K562 (cell line): ENCODE results near the gene ZDHHC8. TPM values are rescaled to one million over a fixed set of nuclear protein-coding genes. Genes with fewer than 3 reads are reported as not detected.

Experiments used
- ATAC-seq: fragments of 200-7000 bp; cut with Tn5 transposase; 3 replicates; pipeline ENCODE4 v1.9.1; 2020; ENCODE audit warnings: moderate library complexity
- BruUV-seq: library from RNA; stranded (reverse); fragments of 400-500 nt; replicated peaks from 2 replicates; lab custom pipeline; 2021; lab: Mats Ljungman, UMichigan
- CTCF ChIA-PET: fragments of 300-600 bp; formaldehyde crosslinking; extraction: SDS; loops from one replicate; lab custom pipeline; 2021; ENCODE audit warnings: low intra/inter-chr PET ratio; lab: Yijun Ruan, JAX
- POLR2A ChIA-PET: fragments of 300-600, 350-650 bp; sonication (Branson Sonifier 250); formaldehyde crosslinking; extraction: SDS; loops from one replicate; lab custom pipeline; 2021; ENCODE audit warnings: antibody characterized with exemption, inconsistent platforms; lab: Yijun Ruan, JAX
- DNase-seq, 4 experiments: peaks; one replicate each; pipeline versions ENCODE4 v3.0.0 to v3.0.0-alpha.2; 2011 to 2018; ENCODE audit warnings: low spot score in 3 of 4, mixed read lengths in 3 of 4; ENCODE audit errors: extremely low read depth in 1 of 4
- FAIRE-seq: peaks from 2 replicates; lab custom pipeline; 2011; peaks lifted over from hg19 to GRCh38; lab: Jason Lieb, UNC
- H2AFZ ChIP-seq: 2 replicates; pipeline ENCODE4 v1.6.0; 2011; ENCODE audit warnings: low read depth, low read length, control low read depth, inconsistent platforms
- H3K27ac ChIP-seq: fragments of 200-600 bp; 3 replicates; pipeline ENCODE4 v1.8.0; 2011; ENCODE audit warnings: low read depth, mild to moderate bottlenecking, control low read depth, inconsistent platforms, low read length, moderate library complexity, mixed read lengths; ENCODE audit errors: extremely low read depth
- H3K27me3 ChIP-seq, 2 experiments: fragments of 300-600 bp in 1 of 2; 2 replicates in 1 of 2; 3 replicates in 1 of 2; pipeline versions ENCODE4 v1.6.0 to v1.8.0; 2011; ENCODE audit warnings: inconsistent platforms in 2 of 2, low read length in 2 of 2, mild to moderate bottlenecking in 1 of 2, mixed read lengths in 1 of 2, moderate library complexity in 1 of 2; ENCODE audit not compliant: control insufficient read depth in 2 of 2, insufficient read depth in 2 of 2
- H3K36me3 ChIP-seq: fragments of 300-600 bp; 3 replicates; pipeline ENCODE4 v1.8.0; 2011; ENCODE audit warnings: mild to moderate bottlenecking, low read length, inconsistent platforms; ENCODE audit not compliant: control insufficient read depth, insufficient read depth
- H3K4me1 ChIP-seq, 2 experiments: fragments of 200-600 bp in 1 of 2; replicated peaks in 1 of 2; 2 replicates in 1 of 2; 3 replicates in 1 of 2; pipeline versions ENCODE4 v1.5.1 to v1.8.0; 2011; ENCODE audit warnings: inconsistent platforms in 2 of 2, low read length in 2 of 2, mild to moderate bottlenecking in 1 of 2, mixed read lengths in 1 of 2, moderate library complexity in 1 of 2; ENCODE audit not compliant: control insufficient read depth in 2 of 2, insufficient read depth in 2 of 2
- H3K4me2 ChIP-seq: 2 replicates; pipeline ENCODE4 v1.6.1; 2011; ENCODE audit warnings: low read length, control low read depth, inconsistent platforms, mixed read lengths; ENCODE audit not compliant: insufficient read depth
- H3K4me3 ChIP-seq: fragments of 200-600 bp; sonication (generic), shearing (Covaris generic); 2 replicates; pipeline ENCODE4 v1.5.1; 2016; ENCODE audit warnings: control low read depth, inconsistent platforms
- H3K79me2 ChIP-seq: fragments of 200-600 bp; 3 replicates; pipeline ENCODE4 v1.8.0; 2011; ENCODE audit warnings: low read length, inconsistent platforms; ENCODE audit not compliant: control insufficient read depth, insufficient read depth
- H3K9ac ChIP-seq, 2 experiments: 2 replicates each; pipeline versions ENCODE4 v1.6.0 to v1.6.1; 2011; ENCODE audit warnings: low read depth in 2 of 2, low read length in 2 of 2, control low read depth in 1 of 2, inconsistent platforms in 1 of 2, mild to moderate bottlenecking in 1 of 2, mixed read lengths in 1 of 2; ENCODE audit not compliant: insufficient read depth in 1 of 2
- H3K9me1 ChIP-seq: one replicate; pipeline ENCODE4 v1.6.0; 2011; ENCODE audit warnings: inconsistent platforms, mild to moderate bottlenecking, low read length, moderate library complexity; ENCODE audit not compliant: control insufficient read depth, insufficient read depth
- H3K9me3 ChIP-seq: replicated peaks from 2 replicates; pipeline ENCODE4 v1.5.1; 2011; ENCODE audit warnings: low read depth, low read length, inconsistent platforms; ENCODE audit not compliant: control insufficient read depth, insufficient read depth
- H4K20me1 ChIP-seq: replicated peaks from 2 replicates; pipeline ENCODE4 v1.6.1; 2011; ENCODE audit warnings: low read length, inconsistent platforms, mixed read lengths; ENCODE audit not compliant: control insufficient read depth, insufficient read depth
- CBX8 ChIP-seq: fragments of 200-600 bp; sonication (generic); IDR thresholded peaks from 2 replicates; pipeline ENCODE4 v1.6.1; 2012; ENCODE audit warnings: borderline replicate concordance, mixed run types, low read depth, mild to moderate bottlenecking, moderate library complexity, mixed read lengths, low read length, control low read depth, inconsistent platforms; ENCODE audit not compliant: poor library complexity, severe bottlenecking; ENCODE audit errors: extremely low read depth
- E2F3 ChIP-seq: fragments of 250-450 bp; sonication (Bioruptor Pico); IDR thresholded peaks from 2 replicates; pipeline ENCODE4 v1.4.0; 2020; ENCODE audit warnings: mild to moderate bottlenecking
- FUS ChIP-seq: fragments of 200-400 bp; formaldehyde crosslinking; optimal IDR thresholded peaks from 2 replicates; pipeline ENCODE3; 2017; ENCODE audit warnings: low read depth, low read length
- HOXB6 ChIP-seq: fragments of 250-450 bp; sonication (Bioruptor Pico); IDR thresholded peaks from 2 replicates; pipeline ENCODE4 v1.5.1; 2022; ENCODE audit warnings: mild to moderate bottlenecking, borderline replicate concordance
- MED1 ChIP-seq: sonication (generic); formaldehyde crosslinking; IDR thresholded peaks from 2 replicates; pipeline ENCODE4 v1.8.1; 2023; ENCODE audit warnings: missing genetic modification reagents, borderline replicate concordance
- NR2C2 ChIP-seq, 2 experiments: fragments of 200-800 bp in 1 of 2; sonication (Bioruptor generic) in 1 of 2; sonication (generic) in 1 of 2; formaldehyde crosslinking in 1 of 2; IDR thresholded peaks; 2 replicates each; pipeline versions ENCODE4 v1.6.1 to v1.8.0; 2016 to 2022; ENCODE audit warnings: mild to moderate bottlenecking in 1 of 2, missing compliant biosample characterization in 1 of 2, missing genetic modification characterization in 1 of 2, missing genetic modification reagents in 1 of 2
- POLR2B ChIP-seq: fragments of 450-650 bp; IDR thresholded peaks from 2 replicates; pipeline ENCODE4 v1.6.1; 2018; ENCODE audit warnings: low read depth; ENCODE audit not compliant: partially characterized antibody
- RUNX1 ChIP-seq: sonication (generic); IDR thresholded peaks from 2 replicates; pipeline ENCODE4 v1.6.1; 2016; ENCODE audit warnings: antibody characterized with exemption, low read depth
- SMARCE1 ChIP-seq: fragments of 450-650 bp; IDR thresholded peaks from 2 replicates; pipeline ENCODE4 v1.7.1; 2016; ENCODE audit warnings: mild to moderate bottlenecking
- STAT5B ChIP-seq: fragments of 250-450 bp; sonication (Bioruptor Pico); IDR thresholded peaks from 2 replicates; pipeline ENCODE4 v1.8.0; 2021; ENCODE audit warnings: mild to moderate bottlenecking, inconsistent platforms
- TAF7 ChIP-seq: fragments of 450-650 bp; IDR thresholded peaks from 2 replicates; pipeline ENCODE4 v1.6.1; 2016; ENCODE audit warnings: missing genetic modification characterization, missing compliant biosample characterization
- TSC22D4 ChIP-seq: fragments of 450-650 bp; IDR thresholded peaks from 2 replicates; pipeline ENCODE4 v1.6.1; 2016; ENCODE audit warnings: missing genetic modification characterization, missing biosample characterization, control low read depth
- ZC3H4 ChIP-seq: sonication (generic); formaldehyde crosslinking; IDR thresholded peaks from 2 replicates; pipeline ENCODE4 v1.9.0; 2021; ENCODE audit warnings: missing genetic modification reagents, borderline replicate concordance
- ZNF785 ChIP-seq: fragments of 250-450 bp; sonication (Bioruptor Pico); IDR thresholded peaks from 2 replicates; pipeline ENCODE4 v1.4.0; 2020; ENCODE audit warnings: mild to moderate bottlenecking
- WGBS: fragments of 100-300 bp; shearing (Covaris generic); methylation state at CpG from one replicate; pipeline ENCODE4 v1.1.6; 2016; ENCODE audit warnings: low coverage, mixed read lengths; ENCODE audit not compliant: insufficient coverage; ENCODE audit errors: missing lambda C conversion rate; 5-methylcytosine and 5-hydroxymethylcytosine counted together
- in situ Hi-C: fragments of 300-500 bp; cut with MboI; formaldehyde crosslinking; loops from 4 replicates; pipeline ENCODE4 v1.15.0; 2018; ENCODE audit warnings: inconsistent platforms, mixed read lengths
- intact Hi-C: fragments of 100-400 bp; cut with micrococcal nuclease; formaldehyde crosslinking; loops from 2 replicates; pipeline ENCODE4 v1.14.2; 2022
- polyA plus RNA-seq, 8 experiments: library from polyadenylated mRNA; depleted of rRNA in 4 of 8; stranded (reverse) in 5 of 8; unstranded in 3 of 8; fragments of >200 nt; fragmentation: Nextera tagmentation in 2 of 8; fragmentation: Illumina TruSeq in 1 of 8; extraction: Ambion mirVana in 2 of 8; extraction: Trizol in 1 of 8; gene quantifications; 2 replicates each; pipeline versions ENCODE4 v1.2.1 to v1.2.3, GENCODE V29; 2011 to 2014; ENCODE audit warnings: inconsistent platforms in 1 of 8, missing spikeins in 1 of 8
- total RNA-seq, 7 experiments: library from RNA; depleted of rRNA in 6 of 7; stranded (reverse); fragments of >200 nt in 6 of 7; fragmentation: Illumina TruSeq in 2 of 7; extraction: Trizol in 2 of 7; gene quantifications; 2 replicates each; pipeline versions ENCODE4 v1.2.1 to v1.2.3, GENCODE V29; 2011 to 2021; ENCODE audit warnings: low replicate concordance in 1 of 7
- TF ChIP-seq, protein P1 (sequence below): fragments of 450-650 bp; formaldehyde crosslinking; IDR thresholded peaks from 2 replicates; pipeline ENCODE4 v1.4.0; 2020; ENCODE audit warnings: mild to moderate bottlenecking
- TF ChIP-seq, protein P2 (sequence below), 2 experiments: IDR thresholded peaks; 2 replicates each; pipeline ENCODE4 v1.6.1; 2011; ENCODE audit warnings: borderline replicate concordance in 1 of 2, control low read depth in 1 of 2, low read depth in 1 of 2, low read length in 1 of 2, mild to moderate bottlenecking in 1 of 2, mixed read lengths in 1 of 2, moderate library complexity in 1 of 2; ENCODE audit not compliant: insufficient read depth in 1 of 2, insufficient read length in 1 of 2, poor library complexity in 1 of 2, severe bottlenecking in 1 of 2; ENCODE audit errors: extremely low read depth in 1 of 2

The ZDHHC8 gene
- total and polyA plus RNA-seq, 9 of the 15 experiments (the other 6 are each of a cell fraction or from before 2014, with no cell fraction given), result 0.04 to 109 (median 16.4) TPM

GRCh38 chr22:20156611-20157429 is 25.2 kb downstream of the ZDHHC8 start:
- Histone ChIP-seq H4K20me1 (peaks cover 45% of the 10 kb centered on the region), H3K9me1 (no peaks in the 10 kb centered on the region), H3K4me3 (no peak overlapping the region), H3K79me2 (no peaks in the 10 kb centered on the region), H2AFZ (no peak overlapping the region), H3K27me3 (peaks cover 33 to 74% of the 10 kb centered on the region in 2 experiments; a peak in 4 of 5 replicates), H3K36me3 (no peaks in the 10 kb centered on the region), H3K4me2 (no peak overlapping the region), H3K27ac (no peak overlapping the region), H3K4me1 (peaks cover 0 to 68% of the 10 kb centered on the region in 2 experiments; a peak in 2 of 5 replicates), H3K9ac (no peak overlapping the region; a peak in 1 of 4 replicates), H3K9me3 (peaks cover 1% of the 10 kb centered on the region)
- ATAC-seq (peak; percentile 89), DNase-seq (peak; percentile 96 to 100 (median 99)), FAIRE-seq (peak; percentile 99)
- POLR2A ChIA-PET, result interaction anchor here (0.5 to 1.4 kb wide), 18 partner anchors 9 to 965 kb away, joined by 3 to 9 read pairs (median 4); no protein-coding TSS in a partner anchor
- intact Hi-C loops, result loop anchor here (1.0 to 10.0 kb wide), 6 partner anchors 35 to 299 kb away; partner anchors contain the start of gene RTN4R
- CTCF ChIA-PET, result interaction anchor here (0.6 to 5.5 kb wide), 17 partner anchors 11 to 584 kb away, joined by 3 to 126 read pairs (median 3); partner anchors contain the start of gene RTN4R
- in situ Hi-C loops, result loop anchor here (5.0 to 25.0 kb wide), 3 partner anchors 135 to 530 kb away; no protein-coding TSS in a partner anchor
- no TSS peak for BruUV-seq
- 11% methylated on average over 17 of the region's 17 CpGs for WGBS
- TF ChIP-seq ZC3H4 (CRISPR knock-in tag) (peak; percentile 97), STAT5B (CRISPR knock-in tag) (no peak), FUS (no peak), RUNX1 (peak; percentile 83; the same call in 1 of the 2 replicates), MED1 (CRISPR knock-in tag) (peak; percentile 95), TAF7 (tag) (no peak), POLR2B (no peak), NR2C2 (CRISPR knock-in tag; IDR thresholded peaks at IDR 0.05) (peak; percentile 13; the same call in 1 of the 2 replicates), NR2C2 (tag; IDR thresholded peaks at IDR 0.05) (no peak), E2F3 (CRISPR knock-in tag) (peak; percentile 74; the same call in 1 of the 2 replicates), SMARCE1 (no peak), TSC22D4 (tag) (no peak), HOXB6 (CRISPR knock-in tag) (peak; percentile 87), ZNF785 (no peak), CBX8 (no peak)
- TF ChIP-seq, protein P1, sequence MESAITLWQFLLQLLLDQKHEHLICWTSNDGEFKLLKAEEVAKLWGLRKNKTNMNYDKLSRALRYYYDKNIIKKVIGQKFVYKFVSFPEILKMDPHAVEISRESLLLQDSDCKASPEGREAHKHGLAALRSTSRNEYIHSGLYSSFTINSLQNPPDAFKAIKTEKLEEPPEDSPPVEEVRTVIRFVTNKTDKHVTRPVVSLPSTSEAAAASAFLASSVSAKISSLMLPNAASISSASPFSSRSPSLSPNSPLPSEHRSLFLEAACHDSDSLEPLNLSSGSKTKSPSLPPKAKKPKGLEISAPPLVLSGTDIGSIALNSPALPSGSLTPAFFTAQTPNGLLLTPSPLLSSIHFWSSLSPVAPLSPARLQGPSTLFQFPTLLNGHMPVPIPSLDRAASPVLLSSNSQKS, result no peak
- TF ChIP-seq, protein P2, sequence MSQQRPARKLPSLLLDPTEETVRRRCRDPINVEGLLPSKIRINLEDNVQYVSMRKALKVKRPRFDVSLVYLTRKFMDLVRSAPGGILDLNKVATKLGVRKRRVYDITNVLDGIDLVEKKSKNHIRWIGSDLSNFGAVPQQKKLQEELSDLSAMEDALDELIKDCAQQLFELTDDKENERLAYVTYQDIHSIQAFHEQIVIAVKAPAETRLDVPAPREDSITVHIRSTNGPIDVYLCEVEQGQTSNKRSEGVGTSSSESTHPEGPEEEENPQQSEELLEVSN (IDR thresholded peaks at IDR 0.05; ENCODE audit: borderline replicate concordance in 1 of 2, extremely low read depth in 1 of 2, insufficient read depth in 1 of 2, insufficient read length in 1 of 2, low read depth in 1 of 2, low read length in 1 of 2, poor library complexity in 1 of 2, severe bottlenecking in 1 of 2), result peak in 1 of 2 experiments; percentile 17
